ENCODE results near the gene DPP3. TPM values are rescaled to one million over a fixed set of nuclear protein-coding genes. Genes with fewer than 3 reads are reported as not detected.
"Not testable (repeated sequence)": the region's sequence is repeated elsewhere in the genome, so short reads cannot be mapped to it uniquely, and the experiment has no call there.

Gene DPP3
- total RNA-seq, 1 experiment from 2014 or later: 76.2 TPM

- no peaks in the 10 kb centered on the region for H3K9me3 ChIP-seq (ENCODE audit: insufficient read depth, low read depth)
- no peaks in the 10 kb centered on the region for H3K36me3 ChIP-seq (ENCODE audit: low read depth)
- H4K20me1 ChIP-seq (ENCODE audit: insufficient read depth): no peaks in the 10 kb centered on the region
- ChIA-PET CTCF (no interaction called here), POLR2A (ENCODE audit: unreplicated experiment) (no interaction called here)
- no peak overlapping the region for H3K4me2 ChIP-seq
- 0 out of 2 replicates have a peak, but pooled peaks cover 9% of the 10 kb centered on the region for H3K27me3 ChIP-seq (ENCODE audit: insufficient read depth, low read depth)
- peaks cover under 1% of the 10 kb centered on the region; the same call in 1 of the 2 replicates for H3F3A ChIP-seq (ENCODE audit: insufficient read depth, low read depth)
- H3K9me2 ChIP-seq (ENCODE audit: insufficient read depth): no peaks in the 10 kb centered on the region
- no peak overlapping the region for H3K27ac ChIP-seq
- peaks cover 13% of the 10 kb centered on the region for H3K4me1 ChIP-seq (replicated peaks; ENCODE audit: insufficient read depth)
- no peaks in the 10 kb centered on the region for H3K79me2 ChIP-seq (ENCODE audit: low read depth)
- TF ChIP-seq CTCF (conservative IDR thresholded peaks at IDR 0.05) (no peak), EZH2 (IDR thresholded peaks at IDR 0.05; ENCODE audit: low read depth) (no peak)
- no peak overlapping the region for H3K4me3 ChIP-seq
- H2AFZ ChIP-seq: no peak overlapping the region
- intact Hi-C loops (cut with micrococcal nuclease; ENCODE audit: unreplicated experiment): no loop called here
- no peak for DNase-seq
- no TSS peak for BruUV-seq (replicated peaks)
These were observed 62.1 kb downstream of the DPP3 start for GRCh38 chr11:66542362-66542761.

- Histone ChIP-seq H3F3A (ENCODE audit: insufficient read depth, low read depth) (peaks cover 12% of the 10 kb centered on the region; the same call in 1 of the 2 replicates), H3K79me2 (ENCODE audit: low read depth) (no peaks in the 10 kb centered on the region), H3K4me3 (no peak overlapping the region), H3K9me2 (ENCODE audit: insufficient read depth) (no peaks in the 10 kb centered on the region), H3K4me1 (replicated peaks; ENCODE audit: insufficient read depth) (peaks cover 13% of the 10 kb centered on the region), H3K4me2 (no peak overlapping the region), H3K27me3 (ENCODE audit: insufficient read depth, low read depth) (peaks cover 17% of the 10 kb centered on the region; the same call in 1 of the 2 replicates), H2AFZ (no peak overlapping the region), H4K20me1 (ENCODE audit: insufficient read depth) (no peaks in the 10 kb centered on the region), H3K9me3 (ENCODE audit: insufficient read depth, low read depth) (no peaks in the 10 kb centered on the region), H3K36me3 (ENCODE audit: low read depth) (no peaks in the 10 kb centered on the region), H3K27ac (no peak overlapping the region)
- intact Hi-C loops (cut with micrococcal nuclease; ENCODE audit: unreplicated experiment): no loop called here
- BruUV-seq (replicated peaks): no TSS peak
- POLR2A ChIA-PET (ENCODE audit: unreplicated experiment): no interaction called here
- TF ChIP-seq CTCF (conservative IDR thresholded peaks at IDR 0.05) (no peak), EZH2 (IDR thresholded peaks at IDR 0.05; ENCODE audit: low read depth) (no peak)
- DNase-seq: no peak
- CTCF ChIA-PET: no interaction called here
These were observed 63.3 kb downstream of the DPP3 start for GRCh38 chr11:66543263-66544107.

GRCh38 chr11:66544952-66545351, 64.7 kb downstream of the DPP3 start:
- H3K9me2 ChIP-seq (ENCODE audit: insufficient read depth); H3K27ac ChIP-seq; H3K36me3 ChIP-seq (ENCODE audit: low read depth); CTCF ChIA-PET; H3K9me3 ChIP-seq (ENCODE audit: insufficient read depth, low read depth); DNase-seq; intact Hi-C loops (cut with micrococcal nuclease; ENCODE audit: unreplicated experiment); H4K20me1 ChIP-seq (ENCODE audit: insufficient read depth); H3K79me2 ChIP-seq (ENCODE audit: low read depth): not testable (repeated sequence)
- BruUV-seq (replicated peaks): TSS peak; percentile 57
- POLR2A ChIA-PET (ENCODE audit: unreplicated experiment): interaction anchor here (0.6 kb wide), 1 partner anchor 113 kb away, joined by 7 read pairs; no protein-coding TSS in a partner anchor
- peaks cover 13% of the 10 kb centered on the region for H3K4me1 ChIP-seq (replicated peaks; ENCODE audit: insufficient read depth)
- H3K4me2 ChIP-seq: peak overlapping the region; percentile 95
- peak overlapping the region; percentile 90; the same call in 1 of the 2 replicates for H2AFZ ChIP-seq
- H3K27me3 ChIP-seq (ENCODE audit: insufficient read depth, low read depth): peaks cover 30% of the 10 kb centered on the region
- peaks cover 14% of the 10 kb centered on the region; the same call in 1 of the 2 replicates for H3F3A ChIP-seq (ENCODE audit: insufficient read depth, low read depth)
- peak overlapping the region; percentile 87 for H3K4me3 ChIP-seq

All from PC-9 (cell line).